GM12872 (cell line): ENCODE measurements around the gene RGS11.

Source experiments
- CTCF ChIP-seq: IDR thresholded peaks from 3 replicates; pipeline ENCODE4 v1.5.1; 2011; ENCODE audit warnings: low read depth, mild to moderate bottlenecking, low read length, moderate library complexity; ENCODE audit not compliant: insufficient read depth

The RGS11 gene

GRCh38 chr16:287298-287811, 11.6 kb upstream of the RGS11 start:
- no peak for TF ChIP-seq CTCF

- no peak for TF ChIP-seq CTCF
Observed at GRCh38 chr16:286491-287297, 10.9 kb upstream of the RGS11 start.

- TF ChIP-seq CTCF: no peak
Observed at GRCh38 chr16:285146-286055, 9.7 kb upstream of the RGS11 start.

- no peak for TF ChIP-seq CTCF
Observed at GRCh38 chr16:284204-285120, 8.7 kb upstream of the RGS11 start.

GRCh38 chr16:283033-283805, 7.5 kb upstream of the RGS11 start, which contains the start of gene PDIA2:
Gene PDIA2, plus strand, starts transcription at chr16:283164. Its CDS starts 6 bp downstream, at chr16:283170.
- no peak for TF ChIP-seq CTCF

- TF ChIP-seq CTCF: no peak
Observed at GRCh38 chr16:282491-282890, 6.7 kb upstream of the RGS11 start.
